SH-SY5Y (cell line): ENCODE data around the gene PDE6H.

Experiments
- GATA2 ChIP-seq: IDR thresholded peaks from 2 replicates; pipeline ENCODE4 v1.6.1; 2011; ENCODE audit warnings: mild to moderate bottlenecking, low read depth, low read length
- GATA3 ChIP-seq: IDR thresholded peaks from 2 replicates; pipeline ENCODE4 v1.6.1; 2011; ENCODE audit warnings: low read depth, mild to moderate bottlenecking, low read length, moderate library complexity

DNA sequence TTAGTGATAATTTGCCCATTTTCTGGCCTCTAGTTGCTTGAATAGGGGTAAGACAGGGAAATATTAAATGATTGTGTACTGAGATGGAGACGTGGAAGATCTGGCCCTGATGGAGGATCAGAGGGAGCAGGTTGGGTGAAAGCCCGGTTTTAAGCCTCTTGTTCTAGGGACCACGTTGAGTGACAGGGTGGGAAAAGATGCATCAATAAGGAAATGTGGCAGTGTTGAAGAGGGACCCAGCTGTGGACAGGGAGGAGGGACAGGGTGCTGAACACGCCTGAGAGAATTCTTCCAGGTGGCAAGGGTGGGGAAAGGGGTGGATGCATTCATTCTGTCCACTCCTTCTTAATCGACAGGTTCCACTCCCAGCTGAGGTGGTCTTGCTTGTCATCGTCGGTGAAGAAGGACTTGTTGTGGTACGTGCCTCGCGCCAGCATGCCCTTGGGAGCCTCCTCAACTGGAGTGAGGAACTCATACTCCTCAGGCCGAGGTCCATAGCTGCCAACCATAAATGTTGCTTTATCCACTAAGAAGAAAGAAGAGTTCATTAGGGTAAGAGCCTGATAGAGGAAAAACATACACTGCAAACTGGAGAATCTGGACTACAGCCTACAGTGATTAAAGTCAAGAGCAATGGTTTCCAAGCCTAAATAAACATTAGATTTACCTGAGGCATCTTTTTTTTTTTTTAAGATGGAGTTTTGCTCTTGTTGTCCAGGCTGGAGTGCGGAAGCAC, 30.5 kb upstream of the PDE6H start:
- TF ChIP-seq GATA2 (no peak), GATA3 (no peak)
